ENCODE measurements around the gene SCAMP5.

GRCh38 chr15:75025107-75025506, 29.7 kb downstream of the SCAMP5 start:
- no peak for TF ChIP-seq GATA2 (IDR thresholded peaks at IDR 0.05; ENCODE audit: low read depth, low read length)
- TF ChIP-seq GATA3 (IDR thresholded peaks at IDR 0.05; ENCODE audit: low read depth, low read length): no peak
